IPS-20b (cell line): ENCODE results near the gene PRICKLE2.

Experiments
- H3K27ac ChIP-seq: one replicate; pipeline ENCODE4 v1.5.1; 2013; ENCODE audit warnings: low read length
- H3K27me3 ChIP-seq: 2 replicates; pipeline ENCODE4 v1.6.1; 2013; ENCODE audit warnings: mild to moderate bottlenecking, low read length, inconsistent platforms; ENCODE audit not compliant: insufficient read depth
- H3K36me3 ChIP-seq: 2 replicates; pipeline ENCODE4 v1.6.1; 2013; ENCODE audit warnings: low read depth, mild to moderate bottlenecking, inconsistent platforms, low read length, moderate library complexity; ENCODE audit not compliant: insufficient read depth
- H3K4me1 ChIP-seq: 2 replicates; pipeline ENCODE4 v1.6.1; 2013; ENCODE audit warnings: mild to moderate bottlenecking, control low read depth, inconsistent platforms, low read length, moderate library complexity; ENCODE audit not compliant: insufficient read depth
- H3K4me3 ChIP-seq: 2 replicates; pipeline ENCODE4 v1.5.1; 2013; ENCODE audit warnings: mild to moderate bottlenecking, low read length, inconsistent platforms
- H3K9ac ChIP-seq: 2 replicates; pipeline ENCODE4 v1.6.1; 2013; ENCODE audit warnings: low read depth, mild to moderate bottlenecking, inconsistent platforms, low read length, moderate library complexity
- H3K9me3 ChIP-seq: 2 replicates; pipeline ENCODE4 v1.6.1; 2013; ENCODE audit warnings: mild to moderate bottlenecking, low read depth, low read length, inconsistent platforms; ENCODE audit not compliant: insufficient read depth

PRICKLE2 gene

DNA sequence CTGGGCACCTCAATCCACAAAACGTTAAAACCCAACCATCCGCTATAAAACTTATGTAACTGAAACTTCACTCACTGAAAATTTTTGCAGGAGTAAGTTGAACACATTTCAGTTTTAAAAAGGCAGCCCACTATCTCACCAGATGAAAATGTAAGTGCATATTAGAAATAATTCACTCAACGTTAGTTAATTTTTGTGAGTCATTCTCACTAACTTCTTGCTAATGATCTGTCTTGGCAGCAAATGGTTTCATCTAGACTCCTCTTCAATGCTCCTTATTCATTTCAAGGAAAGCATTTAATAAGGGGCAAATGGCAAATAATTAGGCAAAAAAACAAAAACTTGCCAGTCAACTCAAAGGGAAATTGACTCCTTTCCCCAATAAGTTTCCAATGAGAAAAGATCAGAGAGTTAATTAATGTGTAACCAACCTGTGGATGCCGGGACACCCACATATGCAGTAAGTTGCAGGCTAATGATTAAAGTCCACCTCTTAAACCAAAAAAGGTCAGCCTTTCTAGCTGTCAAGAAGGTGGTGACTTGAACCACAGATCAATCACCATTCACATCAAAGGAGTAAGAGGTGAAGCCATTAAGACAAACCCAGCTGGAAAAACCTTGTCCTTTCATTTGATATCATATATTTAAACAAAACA, 22.9 kb upstream of the PRICKLE2 start:
- H3K27me3 ChIP-seq: no peaks in the 10 kb centered on the region
- no peaks in the 10 kb centered on the region for H3K36me3 ChIP-seq
- H3K4me3 ChIP-seq: no peak overlapping the region
- H3K27ac ChIP-seq: no peak overlapping the region
- H3K9ac ChIP-seq: no peak overlapping the region
- H3K4me1 ChIP-seq: no peaks in the 10 kb centered on the region
- no peaks in the 10 kb centered on the region for H3K9me3 ChIP-seq

DNA sequence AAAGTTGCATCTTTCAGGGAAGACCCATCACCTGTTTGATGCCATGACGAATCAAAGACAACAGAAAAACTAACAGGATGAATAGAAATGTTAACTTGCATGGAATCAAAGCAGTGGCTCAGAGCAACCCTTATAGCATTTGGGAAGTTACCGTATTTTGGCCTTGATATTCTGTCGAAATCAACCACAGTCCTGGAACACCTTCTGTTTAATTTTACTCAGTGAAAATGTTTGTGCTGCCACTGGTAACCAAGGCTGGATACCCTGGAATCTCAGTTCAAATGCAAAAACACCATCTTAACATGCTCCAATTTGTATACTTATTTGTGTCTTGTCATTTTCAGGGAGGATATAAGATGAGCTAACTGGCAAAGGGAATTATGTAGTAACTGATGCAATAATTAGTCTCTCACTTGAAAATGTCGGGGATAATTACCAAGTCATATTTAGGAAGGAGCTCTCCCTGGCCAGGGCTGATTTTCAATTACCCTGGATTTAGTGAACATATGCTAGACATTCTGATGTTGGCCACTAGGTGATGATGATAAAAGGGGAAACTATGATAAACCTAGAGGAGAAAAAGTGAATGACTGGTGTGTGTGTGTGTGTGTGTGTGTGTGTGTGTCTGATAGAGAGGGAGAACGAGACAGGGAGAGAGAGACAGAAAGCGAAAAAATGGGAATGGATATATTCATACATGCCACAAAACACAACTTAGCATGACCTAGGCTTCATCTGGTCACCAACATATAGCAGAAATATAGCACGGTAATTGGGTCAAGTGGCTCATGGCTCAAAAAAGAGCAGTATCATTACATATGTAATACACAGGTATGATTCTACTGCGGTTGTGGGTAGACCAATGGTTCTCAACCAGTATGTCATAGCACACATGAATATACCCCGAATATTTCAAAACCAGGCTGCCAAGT, 19.0 kb upstream of the PRICKLE2 start:
- Histone ChIP-seq H3K27ac (no peak overlapping the region), H3K4me3 (no peak overlapping the region), H3K4me1 (peaks cover 7% of the 10 kb centered on the region; the same call in 1 of the 2 replicates), H3K9me3 (no peaks in the 10 kb centered on the region), H3K36me3 (no peaks in the 10 kb centered on the region), H3K9ac (no peak overlapping the region), H3K27me3 (no peaks in the 10 kb centered on the region)

DNA sequence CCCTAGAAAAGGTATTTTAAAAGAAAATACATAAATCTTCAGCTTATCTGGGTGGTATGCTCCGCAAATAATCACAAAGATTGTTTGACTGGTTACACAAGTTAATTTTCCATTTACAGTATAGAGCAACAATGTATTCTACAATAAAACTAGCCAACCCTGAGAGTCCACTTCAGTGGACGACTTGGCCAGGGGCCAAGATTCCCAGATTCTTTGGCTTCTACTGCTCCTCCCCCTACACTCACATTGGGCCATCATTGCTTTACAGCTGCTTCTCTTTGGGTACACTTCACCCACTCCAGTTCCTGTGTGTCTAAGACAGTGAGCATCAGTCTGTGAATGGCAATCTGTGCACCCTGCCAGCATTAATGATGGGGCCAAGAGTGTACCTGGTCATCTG, 17.2 kb upstream of the PRICKLE2 start:
- Histone ChIP-seq H3K9ac (no peak overlapping the region), H3K4me3 (no peak overlapping the region), H3K27me3 (no peaks in the 10 kb centered on the region)

DNA sequence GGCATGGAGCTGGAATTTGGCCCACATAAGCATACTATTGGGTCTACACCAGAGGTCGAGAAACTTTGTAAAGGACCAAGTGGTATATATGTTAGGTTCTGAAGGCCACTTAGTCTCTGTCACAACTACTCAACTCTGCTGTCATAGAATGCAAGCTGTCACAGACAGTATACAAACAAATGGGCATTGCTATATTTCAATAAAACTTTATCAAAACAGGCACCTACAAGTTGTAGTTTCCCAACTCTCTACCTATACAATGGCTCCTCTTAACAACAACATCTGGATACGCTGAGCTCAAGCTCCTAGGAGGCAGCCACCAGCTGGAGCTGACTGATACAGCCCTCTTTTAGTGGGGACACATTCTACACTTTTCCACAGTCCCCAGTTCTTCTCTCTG, 15.7 kb upstream of the PRICKLE2 start:
- Histone ChIP-seq H3K27ac (no peak overlapping the region), H3K27me3 (no peaks in the 10 kb centered on the region), H3K9ac (no peak overlapping the region)

More for the DNA sequence above, 17.2 kb upstream of the PRICKLE2 start:
- Histone ChIP-seq H3K36me3 (no peaks in the 10 kb centered on the region), H3K27ac (no peak overlapping the region), H3K4me1 (peaks cover 15% of the 10 kb centered on the region), H3K9me3 (peaks cover 3% of the 10 kb centered on the region)

DNA sequence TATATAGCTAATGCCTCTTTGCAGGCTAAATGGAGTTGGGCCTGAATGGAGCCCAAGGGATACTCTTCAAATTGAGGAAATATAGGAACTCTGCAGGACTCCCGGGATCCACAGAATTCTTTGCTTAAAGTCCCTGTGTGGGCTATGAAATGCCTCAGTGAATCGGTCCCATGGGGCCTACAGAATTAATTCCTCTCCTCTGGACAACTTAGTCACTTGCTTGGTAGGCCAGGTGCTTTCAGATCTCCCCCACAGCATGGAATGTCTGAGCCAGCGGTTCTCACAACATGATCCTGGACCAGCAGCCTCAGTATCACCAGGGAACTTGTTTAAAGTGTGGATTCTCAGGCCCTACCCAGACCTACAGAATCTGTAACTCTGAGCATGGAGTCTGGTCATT, 15.1 kb upstream of the PRICKLE2 start:
- Histone ChIP-seq H3K27me3 (no peaks in the 10 kb centered on the region), H3K9me3 (peaks cover 8% of the 10 kb centered on the region), H3K27ac (no peak overlapping the region), H3K36me3 (no peaks in the 10 kb centered on the region), H3K9ac (no peak overlapping the region), H3K4me3 (no peak overlapping the region), H3K4me1 (peaks cover 15% of the 10 kb centered on the region)

More for the DNA sequence above, 15.7 kb upstream of the PRICKLE2 start:
- H3K9me3 ChIP-seq: peaks cover 8% of the 10 kb centered on the region
- H3K36me3 ChIP-seq: no peaks in the 10 kb centered on the region
- peaks cover 15% of the 10 kb centered on the region for H3K4me1 ChIP-seq
- no peak overlapping the region for H3K4me3 ChIP-seq

DNA sequence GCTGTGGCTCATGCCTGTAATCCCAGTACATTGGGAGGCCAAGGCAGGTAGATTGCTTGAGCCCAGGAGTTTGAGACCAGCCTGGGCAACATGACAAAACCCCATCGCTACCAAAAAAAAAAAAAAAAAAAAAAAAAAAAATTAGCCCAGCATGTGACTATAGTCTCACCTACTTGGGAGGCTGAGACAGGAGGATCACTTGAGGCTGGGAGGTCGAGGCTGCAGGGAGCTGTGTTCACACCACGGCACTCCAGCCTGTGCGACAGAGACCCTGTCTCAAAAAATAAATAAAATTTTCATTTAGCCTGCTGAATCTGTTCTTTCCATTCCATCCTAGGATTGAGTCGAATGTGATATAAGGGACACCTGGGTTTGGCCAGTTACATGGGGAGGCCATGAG, 14.6 kb upstream of the PRICKLE2 start:
- Histone ChIP-seq H3K9ac (no peak overlapping the region), H3K27ac (no peak overlapping the region)

DNA sequence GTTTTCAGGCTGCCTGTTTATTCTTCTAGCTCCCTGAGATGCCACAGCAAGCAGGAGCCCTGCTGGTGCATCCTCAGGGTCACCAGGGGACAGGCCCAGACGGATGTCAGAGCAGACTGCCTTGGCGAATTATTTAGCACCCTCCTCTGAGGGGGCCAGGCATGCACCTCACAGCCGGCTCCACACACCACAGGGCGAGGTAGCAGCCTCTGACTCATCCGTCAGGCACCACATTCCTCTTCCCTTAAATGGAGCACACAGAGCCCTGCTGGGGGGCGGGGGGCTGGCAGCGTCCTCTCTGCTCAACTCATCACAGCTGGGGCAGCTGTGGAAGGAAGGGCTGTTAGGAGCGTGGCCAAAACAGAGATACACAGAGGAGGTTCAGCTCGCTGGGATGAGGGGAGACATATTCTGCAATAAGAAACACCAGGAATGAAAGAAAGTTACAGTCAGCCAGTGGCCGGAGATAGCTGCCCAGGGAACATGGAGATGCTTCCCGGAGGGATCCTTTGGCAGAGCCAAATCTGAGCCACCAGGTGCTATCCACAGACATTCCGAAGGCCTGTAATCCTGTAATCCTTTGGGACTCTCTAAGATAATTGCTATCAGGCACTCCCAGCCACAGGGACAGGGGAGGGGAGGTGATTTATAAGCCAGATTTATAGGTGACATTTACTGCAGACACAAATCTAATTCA, 13.9 kb upstream of the PRICKLE2 start:
- Histone ChIP-seq H3K36me3 (no peaks in the 10 kb centered on the region), H3K27ac (no peak overlapping the region), H3K9me3 (peaks cover 8% of the 10 kb centered on the region), H3K9ac (peak overlapping the region; percentile 30; the same call in 1 of the 2 replicates), H3K4me1 (peaks cover 15% of the 10 kb centered on the region), H3K27me3 (no peaks in the 10 kb centered on the region), H3K4me3 (peak overlapping the region; percentile 3; the same call in 1 of the 2 replicates)

More for the DNA sequence above, 14.6 kb upstream of the PRICKLE2 start:
- H3K9me3 ChIP-seq: peaks cover 8% of the 10 kb centered on the region
- H3K36me3 ChIP-seq: no peaks in the 10 kb centered on the region
- no peak overlapping the region for H3K4me3 ChIP-seq
- peaks cover 15% of the 10 kb centered on the region for H3K4me1 ChIP-seq
- no peaks in the 10 kb centered on the region for H3K27me3 ChIP-seq

DNA sequence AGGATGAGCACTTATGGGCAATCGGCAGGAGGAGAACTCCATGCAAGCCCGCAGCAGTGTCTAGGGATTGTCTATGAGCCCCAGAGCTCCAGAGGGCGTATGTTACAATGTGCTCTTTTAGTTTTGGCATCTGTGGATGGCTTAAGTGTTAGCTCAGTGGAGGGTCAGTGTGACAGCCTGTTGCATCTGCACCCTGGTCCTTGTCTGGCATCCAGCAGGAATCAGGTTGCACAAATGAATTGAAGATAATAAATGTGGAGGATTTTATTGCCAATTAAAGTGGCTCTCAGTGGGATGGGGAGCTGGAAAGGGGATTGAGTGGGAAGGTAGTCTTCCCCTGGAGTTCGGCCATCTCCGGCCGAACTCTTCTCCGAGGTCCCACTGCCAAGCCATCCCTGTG, 11.8 kb upstream of the PRICKLE2 start:
- no peaks in the 10 kb centered on the region for H3K27me3 ChIP-seq
- no peak overlapping the region for H3K4me3 ChIP-seq
- H3K27ac ChIP-seq: no peak overlapping the region
- H3K36me3 ChIP-seq: no peaks in the 10 kb centered on the region
- H3K9ac ChIP-seq: no peak overlapping the region
- peaks cover 15% of the 10 kb centered on the region for H3K4me1 ChIP-seq
- peaks cover 8% of the 10 kb centered on the region for H3K9me3 ChIP-seq

DNA sequence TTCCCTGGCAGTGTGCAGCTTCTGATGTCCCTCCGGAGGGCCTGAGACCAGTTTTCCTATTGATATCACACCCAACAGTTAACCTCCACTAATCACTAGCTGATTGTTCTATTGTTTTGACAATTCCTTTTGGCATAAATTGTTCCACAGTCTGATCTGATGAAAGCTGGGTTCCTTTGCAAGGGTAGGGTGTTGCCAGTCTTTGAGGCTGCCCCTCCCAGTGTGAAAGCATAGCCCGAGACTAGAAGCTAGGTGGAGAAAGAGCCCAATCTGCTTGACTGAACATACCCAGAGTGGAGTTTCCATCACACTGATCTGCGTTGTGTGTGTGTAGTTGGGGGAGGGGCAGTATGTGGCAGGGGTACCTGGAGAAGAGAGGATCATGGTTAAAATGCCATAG, 10.3 kb upstream of the PRICKLE2 start:
- peaks cover 13% of the 10 kb centered on the region for H3K4me1 ChIP-seq
- H3K9ac ChIP-seq: no peak overlapping the region
- no peak overlapping the region for H3K27ac ChIP-seq
- H3K27me3 ChIP-seq: no peaks in the 10 kb centered on the region
- no peaks in the 10 kb centered on the region for H3K36me3 ChIP-seq
- peaks cover 8% of the 10 kb centered on the region for H3K9me3 ChIP-seq
- no peak overlapping the region for H3K4me3 ChIP-seq

DNA sequence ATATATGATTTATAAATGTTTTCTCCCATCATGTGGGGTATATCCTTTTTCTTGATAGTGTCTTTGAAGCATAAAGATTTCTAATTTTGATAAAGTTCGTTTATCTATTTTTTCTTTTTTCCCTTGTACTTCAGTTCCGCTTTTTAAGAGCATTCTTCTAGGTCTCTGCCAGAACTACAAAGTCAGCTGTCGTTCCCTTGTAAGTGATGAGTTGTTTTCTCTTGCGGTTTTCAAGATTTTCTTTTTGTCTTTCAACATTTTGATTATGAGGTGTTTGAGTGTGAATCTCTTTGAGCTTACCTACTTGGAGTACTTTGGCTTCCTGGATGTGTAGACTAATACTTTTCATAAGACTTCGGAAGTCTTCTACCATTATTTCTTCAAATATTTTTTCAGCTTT, 9.3 kb upstream of the PRICKLE2 start:
- Histone ChIP-seq H3K36me3 (no peaks in the 10 kb centered on the region), H3K4me1 (peaks cover 11% of the 10 kb centered on the region), H3K9ac (no peak overlapping the region), H3K4me3 (no peak overlapping the region), H3K27me3 (no peaks in the 10 kb centered on the region), H3K9me3 (peaks cover 8% of the 10 kb centered on the region), H3K27ac (no peak overlapping the region)

DNA sequence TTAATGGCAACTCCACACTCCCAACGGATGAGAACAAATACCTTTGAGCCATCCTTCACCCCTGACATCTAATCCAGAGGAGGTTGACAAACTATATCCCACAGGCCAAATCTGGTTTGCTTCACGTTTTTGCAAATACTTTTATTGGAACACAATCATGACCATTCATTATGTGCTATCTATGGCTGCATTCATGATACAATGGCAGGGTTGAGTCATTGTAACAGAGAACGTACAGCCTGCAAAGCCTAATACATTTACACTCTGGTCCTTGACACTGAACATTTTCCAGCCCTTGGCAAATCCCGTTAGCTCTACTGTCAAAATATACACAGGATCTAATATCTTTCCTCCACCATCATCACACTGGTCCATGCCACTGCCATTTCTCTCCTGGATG, 7.6 kb upstream of the PRICKLE2 start:
- H3K27me3 ChIP-seq: no peaks in the 10 kb centered on the region
- no peaks in the 10 kb centered on the region for H3K36me3 ChIP-seq
- no peaks in the 10 kb centered on the region for H3K4me1 ChIP-seq
- peaks cover 7% of the 10 kb centered on the region for H3K9me3 ChIP-seq
- no peak overlapping the region for H3K27ac ChIP-seq
- H3K4me3 ChIP-seq: no peak overlapping the region
- H3K9ac ChIP-seq: no peak overlapping the region
